HG03060 (cell line): ENCODE measurements around the gene RGS3.

Experiments
- ATAC-seq: cut with Tn5 transposase; IDR thresholded peaks from one replicate; pipeline ENCODE4 v1.9.1; 2021; ENCODE audit warnings: low read depth, moderate number of reproducible peaks; ENCODE audit not compliant: unreplicated experiment

RGS3 gene

DNA sequence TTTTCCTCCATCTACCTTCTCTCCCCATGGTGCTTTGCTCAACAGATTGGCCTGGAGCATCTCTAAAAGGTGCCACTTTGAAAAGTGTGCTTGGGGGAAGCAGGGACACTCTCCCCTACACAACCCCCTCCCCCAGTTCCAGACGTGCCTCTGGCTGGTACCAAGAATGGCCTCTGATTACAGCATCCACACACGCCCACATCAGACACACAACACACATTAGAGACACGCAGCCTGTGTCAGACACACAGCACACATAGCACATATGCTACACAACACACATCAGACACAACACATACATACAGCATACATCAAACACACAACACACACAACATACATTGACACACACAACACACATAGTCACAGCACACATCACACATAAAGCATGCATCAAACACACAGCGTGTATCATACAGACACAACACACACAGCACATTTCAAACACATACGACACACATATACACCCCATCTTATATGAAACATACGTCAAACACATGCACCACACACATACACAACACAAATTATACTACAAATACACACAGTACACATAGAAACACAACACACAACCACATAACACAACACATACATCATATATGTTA, 150.4 kb downstream of the RGS3 start:
- no peak for ATAC-seq

- ATAC-seq: no peak
Measured at GRCh38 chr9:113614843-113615648, 151.5 kb downstream of the RGS3 start.

DNA sequence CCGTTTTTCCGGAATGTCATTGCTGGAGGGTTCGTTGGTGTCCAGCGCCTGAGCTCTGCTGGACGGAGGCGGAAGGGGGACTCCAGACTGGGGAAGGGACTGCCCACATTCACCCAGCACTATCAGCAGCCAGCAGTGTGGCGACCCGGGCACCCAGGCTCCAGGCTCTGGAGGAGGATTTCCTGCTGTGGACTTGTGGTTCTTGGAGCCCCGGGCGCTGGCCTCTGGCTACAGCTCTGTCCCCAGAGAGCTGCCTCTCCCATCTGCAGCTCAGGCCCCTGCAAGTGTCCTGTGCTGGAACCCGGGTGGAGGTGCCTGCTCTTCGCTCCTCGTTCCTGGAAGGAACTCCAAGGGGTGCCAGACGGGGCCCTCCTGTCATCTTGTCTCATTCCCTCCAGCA, 152.6 kb downstream of the RGS3 start:
- no peak for ATAC-seq

- no peak for ATAC-seq
Measured at GRCh38 chr9:113616621-113617496, 153.3 kb downstream of the RGS3 start.

- ATAC-seq: no peak
Measured at GRCh38 chr9:113617550-113617949, 154.0 kb downstream of the RGS3 start.

DNA sequence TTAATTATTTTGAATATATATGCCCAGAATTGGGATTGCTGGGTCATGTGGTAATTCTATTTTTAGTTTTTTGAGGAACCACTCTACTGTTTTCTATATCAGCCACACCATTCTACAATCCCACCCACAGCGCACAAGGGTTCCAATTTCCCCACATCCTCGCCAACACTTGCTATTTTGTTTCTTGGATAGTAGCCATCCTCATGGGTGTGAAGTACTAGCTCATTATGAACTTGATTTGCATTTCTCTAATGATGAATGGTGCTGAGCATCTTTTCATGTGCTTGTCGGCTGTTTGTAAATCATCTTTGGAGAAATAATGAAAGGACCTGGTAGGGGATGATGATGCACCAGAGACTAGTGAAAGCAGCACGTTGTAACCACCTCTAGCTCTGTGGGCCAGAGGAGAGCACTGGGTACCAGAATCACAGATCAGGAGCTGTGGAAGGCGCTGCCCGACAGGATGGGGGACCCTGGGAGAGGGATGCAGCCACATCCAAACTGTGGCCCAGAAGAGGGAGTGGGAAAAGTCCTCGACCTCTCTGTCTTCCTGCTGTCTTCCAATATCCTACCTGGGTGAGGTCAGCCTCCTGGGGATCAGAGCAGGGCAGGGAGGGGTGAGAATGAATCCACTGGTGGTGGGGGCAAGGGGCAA, 155.4 kb downstream of the RGS3 start:
- ATAC-seq: no peak

- ATAC-seq: no peak
Measured at GRCh38 chr9:113619491-113620376, 156.2 kb downstream of the RGS3 start.

- no peak for ATAC-seq
Measured at GRCh38 chr9:113620377-113621161, 157.0 kb downstream of the RGS3 start.

- no peak for ATAC-seq
Measured at GRCh38 chr9:113621309-113621791, 157.8 kb downstream of the RGS3 start.

GRCh38 chr9:113621980-113622379, 158.5 kb downstream of the RGS3 start:
- ATAC-seq: no peak

GRCh38 chr9:113622600-113623400, 159.3 kb downstream of the RGS3 start:
- ATAC-seq: peak; percentile 64

GRCh38 chr9:113623851-113624485, 160.4 kb downstream of the RGS3 start:
- no peak for ATAC-seq

- ATAC-seq: no peak
Measured at GRCh38 chr9:113624721-113625120, 161.2 kb downstream of the RGS3 start.

DNA sequence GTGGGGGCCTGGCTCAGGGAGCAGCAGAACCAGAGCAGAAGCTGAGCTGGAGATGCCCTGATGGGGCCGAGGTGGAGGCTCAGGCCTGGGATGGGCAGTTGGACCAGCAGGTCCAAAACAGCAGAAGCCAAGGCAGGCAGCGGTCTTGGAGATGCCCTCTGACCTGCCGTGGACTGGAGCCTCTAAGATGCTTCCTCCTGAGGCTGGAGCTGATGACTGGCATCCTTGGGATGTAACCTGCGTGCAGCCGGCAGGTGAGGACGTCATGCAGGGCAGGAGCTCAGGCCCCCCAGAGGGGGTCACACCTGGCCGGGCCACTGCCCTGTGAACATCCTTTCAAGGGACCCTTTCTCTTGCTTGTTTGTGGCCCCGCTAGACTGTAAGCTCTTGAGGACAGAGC, 162.0 kb downstream of the RGS3 start:
- ATAC-seq: no peak

- no peak for ATAC-seq
Measured at GRCh38 chr9:113626735-113627495, 163.4 kb downstream of the RGS3 start.

DNA sequence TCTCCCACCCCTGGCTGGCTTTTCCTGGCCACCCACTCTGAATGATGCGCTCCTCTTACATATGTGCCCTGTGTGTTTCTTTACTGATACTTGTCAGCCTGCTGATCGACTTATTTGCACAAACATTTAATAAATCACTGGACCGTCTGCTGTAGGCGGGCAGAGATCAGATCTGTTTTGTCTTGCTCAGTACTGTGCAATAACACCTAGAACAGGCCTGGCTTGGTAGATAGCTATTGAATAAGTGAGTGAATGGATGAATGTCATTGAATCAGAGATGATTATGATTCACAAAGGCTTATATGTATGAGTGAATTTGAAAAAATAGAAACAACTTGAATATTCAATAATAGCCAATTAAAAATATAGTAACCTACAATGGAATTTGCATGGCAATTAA, 165.1 kb downstream of the RGS3 start:
- no peak for ATAC-seq
